GM19099 (cell line): ENCODE measurements around the gene RAPGEF3.

Experiments
- POLR2A ChIP-seq: IDR thresholded peaks from 3 replicates; pipeline ENCODE4 v1.6.1; 2011; ENCODE audit warnings: low read depth; ENCODE audit not compliant: insufficient read length; ENCODE audit errors: extremely low read depth

The RAPGEF3 gene

GRCh38 chr12:47783821-47784819 lies 25.4 kb upstream of the RAPGEF3 start:
- no peak for TF ChIP-seq POLR2A

- no peak for TF ChIP-seq POLR2A
These were observed 24.5 kb upstream of the RAPGEF3 start for GRCh38 chr12:47783024-47783755.

GRCh38 chr12:47782372-47782770 lies 23.7 kb upstream of the RAPGEF3 start:
- no peak for TF ChIP-seq POLR2A

GRCh38 chr12:47781479-47782371 lies 23.0 kb upstream of the RAPGEF3 start:
- TF ChIP-seq POLR2A = no peak

- no peak for TF ChIP-seq POLR2A
These were observed 21.3 kb upstream of the RAPGEF3 start for GRCh38 chr12:47779943-47780504.

- no peak for TF ChIP-seq POLR2A
These were observed 20.7 kb upstream of the RAPGEF3 start for GRCh38 chr12:47779301-47779942.

GRCh38 chr12:47778881-47779280 lies 20.2 kb upstream of the RAPGEF3 start:
- TF ChIP-seq POLR2A = no peak

- TF ChIP-seq POLR2A = no peak
These were observed 19.3 kb upstream of the RAPGEF3 start for GRCh38 chr12:47777741-47778558.

GRCh38 chr12:47777151-47777550 lies 18.5 kb upstream of the RAPGEF3 start:
- TF ChIP-seq POLR2A = no peak

GRCh38 chr12:47776471-47777143 lies 17.9 kb upstream of the RAPGEF3 start:
- TF ChIP-seq POLR2A = no peak

GRCh38 chr12:47775100-47775911 lies 16.6 kb upstream of the RAPGEF3 start:
- no peak for TF ChIP-seq POLR2A

- TF ChIP-seq POLR2A = no peak
These were observed 16.0 kb upstream of the RAPGEF3 start for GRCh38 chr12:47774663-47775062.
